GM19328 (cell line): ENCODE data around the gene ACTN3.
"Not testable (repeated sequence)": the region's sequence is repeated elsewhere in the genome, so short reads cannot be mapped to it uniquely, and the experiment has no call there.

ENCODE experiments used
- ATAC-seq: cut with Tn5 transposase; IDR thresholded peaks from one replicate; pipeline ENCODE4 v1.9.1; 2021; ENCODE audit warnings: mild to moderate bottlenecking, moderate library complexity; ENCODE audit not compliant: unreplicated experiment

The ACTN3 gene

GRCh38 chr11:66595245-66595904 is 48.7 kb downstream of the ACTN3 start:
- ATAC-seq, result no peak

GRCh38 chr11:66598993-66599392 is 52.3 kb downstream of the ACTN3 start:
- ATAC-seq, result no peak

- no peak for ATAC-seq
These were observed 53.5 kb downstream of the ACTN3 start for GRCh38 chr11:66600219-66600618.

GRCh38 chr11:66600631-66601233 is 54.0 kb downstream of the ACTN3 start:
- ATAC-seq, result no peak

GRCh38 chr11:66603072-66603471 is 56.4 kb downstream of the ACTN3 start:
- ATAC-seq, result no peak

- no peak for ATAC-seq
These were observed 57.5 kb downstream of the ACTN3 start for GRCh38 chr11:66604155-66604554.

GRCh38 chr11:66606608-66607007 is 59.9 kb downstream of the ACTN3 start:
- ATAC-seq, result not testable (repeated sequence)

- no peak for ATAC-seq
These were observed 60.6 kb downstream of the ACTN3 start for GRCh38 chr11:66607126-66607834.

GRCh38 chr11:66609721-66610617 is 63.3 kb downstream of the ACTN3 start:
- ATAC-seq, result no peak

GRCh38 chr11:66612458-66612857 is 65.8 kb downstream of the ACTN3 start:
- ATAC-seq, result no peak
